Trophoblast cell (in vitro differentiated cells and primary cell): ENCODE measurements around the gene SASH1.

ENCODE experiments used
- DNase-seq, 2 donors: peaks; one replicate each; pipeline ENCODE4 v3.0.0-alpha.2; 2016
- H2AFZ ChIP-seq: 2 replicates; pipeline ENCODE4 v1.6.1; 2013; ENCODE audit warnings: low read length, moderate library complexity, mild to moderate bottlenecking; ENCODE audit not compliant: insufficient read depth, poor library complexity
- H2AK5ac ChIP-seq: 2 replicates; pipeline ENCODE4 v1.6.1; 2013; ENCODE audit warnings: mild to moderate bottlenecking, low read length
- H2BK120ac ChIP-seq: 2 replicates; pipeline ENCODE4 v1.6.1; 2013; ENCODE audit warnings: low read length, mild to moderate bottlenecking, moderate library complexity; ENCODE audit not compliant: insufficient read depth, poor library complexity
- H2BK12ac ChIP-seq: 2 replicates; pipeline ENCODE4 v1.6.1; 2013; ENCODE audit warnings: mild to moderate bottlenecking, low read length, moderate library complexity
- H2BK5ac ChIP-seq: 2 replicates; pipeline ENCODE4 v1.6.1; 2013; ENCODE audit warnings: low read length, low read depth, moderate library complexity, mild to moderate bottlenecking; ENCODE audit not compliant: poor library complexity
- H3K14ac ChIP-seq: 2 replicates; pipeline ENCODE4 v1.6.1; 2013; ENCODE audit warnings: mild to moderate bottlenecking, low read length
- H3K18ac ChIP-seq: 2 replicates; pipeline ENCODE4 v1.6.1; 2013; ENCODE audit warnings: mild to moderate bottlenecking, low read length
- H3K23ac ChIP-seq: 2 replicates; pipeline ENCODE4 v1.6.1; 2013; ENCODE audit warnings: low read length
- H3K27ac ChIP-seq: 2 replicates; pipeline ENCODE4 v1.5.1; 2013; ENCODE audit warnings: low read depth, mild to moderate bottlenecking, inconsistent platforms, low read length, moderate library complexity
- H3K27me3 ChIP-seq: 2 replicates; pipeline ENCODE4 v1.6.1; 2013; ENCODE audit warnings: inconsistent platforms, mild to moderate bottlenecking, low read length, moderate library complexity; ENCODE audit not compliant: insufficient read depth
- H3K36me3 ChIP-seq, 2 experiments: 1 replicate in 1 of 2; 2 replicates in 1 of 2; pipeline ENCODE4 v1.6.1; 2013; ENCODE audit warnings: low read length in 2 of 2, mild to moderate bottlenecking in 2 of 2, moderate library complexity in 1 of 2; ENCODE audit not compliant: insufficient read depth in 2 of 2, control insufficient read depth in 1 of 2
- H3K4ac ChIP-seq: 2 replicates; pipeline ENCODE4 v1.6.1; 2013; ENCODE audit warnings: low read depth, mild to moderate bottlenecking, low read length, moderate library complexity
- H3K4me1 ChIP-seq, 2 experiments: 1 replicate in 1 of 2; 2 replicates in 1 of 2; pipeline ENCODE4 v1.6.1; 2013; ENCODE audit warnings: low read length in 2 of 2, mild to moderate bottlenecking in 2 of 2, moderate library complexity in 1 of 2; ENCODE audit not compliant: insufficient read depth in 2 of 2, control insufficient read depth in 1 of 2
- H3K4me2 ChIP-seq: 2 replicates; pipeline ENCODE4 v1.6.1; 2013; ENCODE audit warnings: inconsistent platforms, mild to moderate bottlenecking, low read length, moderate library complexity
- H3K4me3 ChIP-seq: 2 replicates; pipeline ENCODE4 v1.5.1; 2013; ENCODE audit warnings: mild to moderate bottlenecking, low read depth, low read length, inconsistent platforms
- H3K79me1 ChIP-seq: one replicate; pipeline ENCODE4 v1.6.1; 2013; ENCODE audit warnings: low read length
- H3K79me2 ChIP-seq: 2 replicates; pipeline ENCODE4 v1.6.1; 2013; ENCODE audit warnings: low read length, mild to moderate bottlenecking; ENCODE audit not compliant: control insufficient read depth, insufficient read depth, poor library complexity
- H3K9ac ChIP-seq: 2 replicates; pipeline ENCODE4 v1.6.1; 2013; ENCODE audit warnings: mild to moderate bottlenecking, low read length
- H3K9me3 ChIP-seq: 2 replicates; pipeline ENCODE4 v1.6.1; 2013; ENCODE audit warnings: low read depth, mild to moderate bottlenecking, control low read depth, inconsistent platforms, low read length; ENCODE audit not compliant: insufficient read depth
- H4K12ac ChIP-seq: 2 replicates; pipeline ENCODE4 v1.6.1; 2013; ENCODE audit warnings: low read depth, mild to moderate bottlenecking, low read length, moderate library complexity
- H4K8ac ChIP-seq: 2 replicates; pipeline ENCODE4 v1.6.1; 2013; ENCODE audit warnings: low read depth, mild to moderate bottlenecking, low read length, moderate library complexity
- H4K91ac ChIP-seq: one replicate; pipeline ENCODE4 v1.6.1; 2013; ENCODE audit warnings: low read depth, mild to moderate bottlenecking, low read length, moderate library complexity
- WGBS: extraction: QIAGEN DNeasy Blood & Tissue Kit; methylation state at CpG from one replicate; pipeline ENCODE4 v1.1.7; 2013; ENCODE audit warnings: missing lambda C conversion rate; ENCODE audit not compliant: insufficient read length, insufficient coverage; ENCODE audit errors: extremely low coverage; 5-methylcytosine and 5-hydroxymethylcytosine counted together

The SASH1 gene

GRCh38 chr6:148467926-148468325 is 125.3 kb downstream of the SASH1 start:
- Histone ChIP-seq H3K79me1 (peaks cover 8% of the 10 kb centered on the region), H3K9ac (no peak overlapping the region), H3K23ac (no peak overlapping the region), H3K36me3 (peaks cover 0 to 2% of the 10 kb centered on the region in 2 experiments), H4K91ac (no peak overlapping the region), H2BK120ac (no peak overlapping the region), H3K27ac (no peak overlapping the region), H2AK5ac (no peak overlapping the region), H2AFZ (no peak overlapping the region), H3K4me2 (no peak overlapping the region), H3K79me2 (no peaks in the 10 kb centered on the region), H3K14ac (no peak overlapping the region), H3K4me3 (no peak overlapping the region), H3K9me3 (no peaks in the 10 kb centered on the region), H3K27me3 (no peaks in the 10 kb centered on the region), H3K4ac (no peak overlapping the region), H2BK12ac (no peak overlapping the region), H3K18ac (no peak overlapping the region), H4K8ac (no peak overlapping the region), H4K12ac (no peak overlapping the region), H2BK5ac (no peak overlapping the region), H3K4me1 (peaks cover 2 to 3% of the 10 kb centered on the region in 2 experiments)
- WGBS = no CpG with 5 or more reads among the region's 4 CpGs
- DNase-seq = no peak

DNA sequence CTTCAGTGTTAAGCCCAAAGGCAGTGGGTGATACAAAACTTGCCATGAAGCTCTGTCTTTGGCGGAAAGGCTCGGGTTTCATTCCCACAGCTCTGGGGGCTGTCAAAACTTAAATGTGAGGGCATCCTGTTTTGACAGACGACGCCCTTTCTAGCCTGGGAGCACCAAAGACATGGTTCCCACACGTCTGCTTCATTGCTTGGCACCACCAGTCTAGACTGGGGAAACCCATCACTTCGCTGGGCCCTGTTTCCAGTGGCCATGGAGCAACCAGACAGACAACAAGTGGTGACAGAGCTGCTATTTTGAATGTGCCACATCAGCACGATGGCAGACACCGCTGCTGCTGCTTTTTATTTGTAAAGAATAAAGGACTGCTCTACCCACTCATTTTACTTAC is 127.5 kb downstream of the SASH1 start:
- no peak overlapping the region for H3K4ac ChIP-seq

GRCh38 chr6:148470606-148471465 is 128.2 kb downstream of the SASH1 start:
- Histone ChIP-seq H3K9ac (no peak overlapping the region), H3K9me3 (no peaks in the 10 kb centered on the region), H3K4me2 (no peak overlapping the region), H3K4ac (no peak overlapping the region), H4K8ac (peak overlapping the region; percentile 7), H3K18ac (no peak overlapping the region), H2BK5ac (peak overlapping the region; percentile 42), H3K4me1 (peaks cover 2 to 3% of the 10 kb centered on the region in 2 experiments), H2BK120ac (peak overlapping the region; percentile 79), H3K27ac (peak overlapping the region; percentile 3), H2BK12ac (peak overlapping the region; percentile 19), H3K14ac (no peak overlapping the region), H3K23ac (no peak overlapping the region), H3K36me3 (peaks cover 0 to 5% of the 10 kb centered on the region in 2 experiments), H3K4me3 (no peak overlapping the region), H3K79me1 (peaks cover 8% of the 10 kb centered on the region), H4K12ac (no peak overlapping the region), H2AFZ (no peak overlapping the region), H2AK5ac (no peak overlapping the region), H3K79me2 (no peaks in the 10 kb centered on the region), H4K91ac (peak overlapping the region; percentile 74), H3K27me3 (no peaks in the 10 kb centered on the region)
- no peak for DNase-seq
- WGBS = no CpG with 5 or more reads among the region's 10 CpGs

More for the DNA sequence above, 127.5 kb downstream of the SASH1 start:
- WGBS = no CpG with 5 or more reads among the region's 8 CpGs
- Histone ChIP-seq H4K91ac (no peak overlapping the region), H3K14ac (no peak overlapping the region), H3K36me3 (peaks cover 0 to 5% of the 10 kb centered on the region in 2 experiments), H2AK5ac (no peak overlapping the region), H3K4me2 (no peak overlapping the region), H3K4me1 (peaks cover 2 to 3% of the 10 kb centered on the region in 2 experiments), H3K18ac (no peak overlapping the region), H2BK12ac (no peak overlapping the region), H2AFZ (no peak overlapping the region), H3K23ac (no peak overlapping the region), H3K9ac (no peak overlapping the region), H3K27me3 (no peaks in the 10 kb centered on the region), H2BK5ac (no peak overlapping the region), H4K8ac (no peak overlapping the region), H3K9me3 (no peaks in the 10 kb centered on the region), H4K12ac (no peak overlapping the region), H3K79me1 (peaks cover 8% of the 10 kb centered on the region), H3K79me2 (no peaks in the 10 kb centered on the region), H3K27ac (no peak overlapping the region), H2BK120ac (no peak overlapping the region), H3K4me3 (no peak overlapping the region)
- no peak for DNase-seq

- Histone ChIP-seq H3K79me2 (no peaks in the 10 kb centered on the region), H2AFZ (no peak overlapping the region), H3K27me3 (no peaks in the 10 kb centered on the region), H3K9ac (no peak overlapping the region), H3K4ac (no peak overlapping the region), H3K14ac (no peak overlapping the region), H4K12ac (no peak overlapping the region), H3K4me2 (no peak overlapping the region), H3K27ac (no peak overlapping the region), H2BK120ac (no peak overlapping the region), H2BK12ac (peak overlapping the region; percentile 6), H3K4me1 (peaks cover 2 to 3% of the 10 kb centered on the region in 2 experiments), H4K8ac (no peak overlapping the region), H2BK5ac (no peak overlapping the region), H3K79me1 (peaks cover 6% of the 10 kb centered on the region), H2AK5ac (no peak overlapping the region), H3K23ac (no peak overlapping the region), H3K9me3 (peaks cover 2% of the 10 kb centered on the region), H3K4me3 (no peak overlapping the region), H4K91ac (peak overlapping the region; percentile 86), H3K36me3 (peaks cover 0 to 5% of the 10 kb centered on the region in 2 experiments), H3K18ac (no peak overlapping the region)
- no peak for DNase-seq
- WGBS = no CpG with 5 or more reads among the region's 9 CpGs
Measured at GRCh38 chr6:148471624-148472159, 129.1 kb downstream of the SASH1 start.
